NB4 (cell line): ENCODE results near the gene IL16.
A peak's percentile ranks its signal among the peaks of the same experiment; 100 is the strongest.

Experiments
- DNase-seq: peaks from one replicate; pipeline ENCODE4 v3.0.0; 2010; ENCODE audit warnings: low read depth
- H3K4me3 ChIP-seq: one replicate; pipeline ENCODE4 v1.5.1; 2011; ENCODE audit warnings: mild to moderate bottlenecking, low read depth, low read length, moderate library complexity
- CTCF ChIP-seq: IDR thresholded peaks from one replicate; pipeline ENCODE4 v1.5.1; 2012; ENCODE audit warnings: low read depth, low read length
- MYC ChIP-seq: IDR thresholded peaks from 2 replicates; pipeline ENCODE4 v1.6.1; 2011; ENCODE audit warnings: low read depth, low read length
- POLR2A ChIP-seq: IDR thresholded peaks from 2 replicates; pipeline ENCODE4 v1.6.1; 2011; ENCODE audit warnings: mild to moderate bottlenecking; ENCODE audit not compliant: insufficient read length; ENCODE audit errors: extremely low read depth
- TF ChIP-seq, protein P1 (sequence below): IDR thresholded peaks from 2 replicates; pipeline ENCODE4 v1.6.1; 2011; ENCODE audit warnings: low read depth, low read length

IL16 gene

GRCh38 chr15:81170511-81170910 is 26.2 kb upstream of the IL16 start:
- no peak overlapping the region for H3K4me3 ChIP-seq
- no peak for DNase-seq
- TF ChIP-seq, protein P1, sequence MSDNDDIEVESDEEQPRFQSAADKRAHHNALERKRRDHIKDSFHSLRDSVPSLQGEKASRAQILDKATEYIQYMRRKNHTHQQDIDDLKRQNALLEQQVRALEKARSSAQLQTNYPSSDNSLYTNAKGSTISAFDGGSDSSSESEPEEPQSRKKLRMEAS, result no peak
- no peak for TF ChIP-seq CTCF

DNA sequence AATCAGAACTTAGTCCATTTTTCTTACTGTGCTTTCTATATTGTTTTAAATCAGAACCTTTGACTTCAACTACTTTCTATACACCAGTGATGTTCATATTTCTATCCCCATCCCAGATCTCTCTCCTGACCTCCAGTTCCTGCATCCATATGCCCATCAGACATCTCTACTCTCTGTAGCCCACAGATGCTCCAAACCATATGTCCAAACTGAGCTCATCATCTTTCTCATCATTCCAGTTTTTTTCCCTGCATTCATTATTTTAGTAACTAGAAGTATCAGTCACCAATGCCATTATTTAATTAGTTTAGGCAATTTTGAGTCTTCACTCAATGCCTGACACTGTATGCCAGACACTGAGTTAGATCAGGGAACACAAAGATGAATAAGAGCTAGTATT is 25.4 kb upstream of the IL16 start:
- DNase-seq, result no peak
- no peak overlapping the region for H3K4me3 ChIP-seq
- no peak for TF ChIP-seq MYC
- TF ChIP-seq, protein P1, result no peak
- no peak for TF ChIP-seq POLR2A
- TF ChIP-seq CTCF, result no peak

GRCh38 chr15:81174125-81174791 is 22.4 kb upstream of the IL16 start:
- no peak overlapping the region for H3K4me3 ChIP-seq
- no peak for DNase-seq
- TF ChIP-seq CTCF, result no peak

DNA sequence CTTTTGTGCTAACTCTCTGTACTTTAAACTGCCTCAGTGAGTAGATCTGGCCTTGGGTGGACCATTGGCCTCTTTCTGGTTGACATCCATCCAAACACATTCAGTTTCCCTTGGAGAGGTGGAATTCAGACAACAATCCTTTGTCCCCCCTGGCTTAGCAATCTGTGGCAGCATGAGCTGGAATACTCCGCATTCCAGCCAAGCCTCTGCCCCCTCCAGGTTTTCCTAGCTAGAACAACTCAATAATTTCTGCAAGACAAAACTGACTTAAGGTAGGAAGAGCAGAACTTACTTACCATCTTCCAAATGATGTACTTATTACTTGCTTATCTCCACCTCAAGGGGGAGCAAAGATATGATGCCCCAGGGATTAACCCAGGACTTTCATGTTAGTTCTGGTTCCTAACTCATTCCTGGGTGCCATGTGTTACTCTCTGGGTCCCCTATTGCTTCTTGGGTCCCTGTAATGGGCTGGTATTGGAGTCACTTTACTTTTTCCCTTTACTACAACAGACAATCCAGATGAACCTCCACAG is 21.8 kb upstream of the IL16 start:
- TF ChIP-seq CTCF (peak; percentile 16), POLR2A (no peak)
- no peak for DNase-seq
- H3K4me3 ChIP-seq, result no peak overlapping the region

DNA sequence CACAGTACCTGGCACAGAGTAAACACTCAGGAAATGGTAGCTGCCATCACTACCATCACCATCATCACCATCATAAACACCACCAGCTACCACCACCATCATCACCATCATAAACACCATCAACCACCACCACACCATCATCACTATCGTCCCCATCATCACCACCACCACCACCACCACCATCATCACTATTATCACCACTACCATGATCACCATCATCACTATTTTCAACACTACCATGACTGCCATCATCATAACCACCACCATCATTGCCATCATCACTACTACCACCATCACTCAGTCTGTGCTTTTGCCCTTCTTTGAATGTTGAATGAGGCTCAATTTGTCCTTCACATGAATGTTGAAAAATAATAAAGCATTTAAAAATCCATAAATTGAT is 21.2 kb upstream of the IL16 start:
- DNase-seq, result no peak
- H3K4me3 ChIP-seq, result no peak overlapping the region
- no peak for TF ChIP-seq CTCF
- TF ChIP-seq, protein P1, result no peak
- TF ChIP-seq MYC, result no peak
- no peak for TF ChIP-seq POLR2A

DNA sequence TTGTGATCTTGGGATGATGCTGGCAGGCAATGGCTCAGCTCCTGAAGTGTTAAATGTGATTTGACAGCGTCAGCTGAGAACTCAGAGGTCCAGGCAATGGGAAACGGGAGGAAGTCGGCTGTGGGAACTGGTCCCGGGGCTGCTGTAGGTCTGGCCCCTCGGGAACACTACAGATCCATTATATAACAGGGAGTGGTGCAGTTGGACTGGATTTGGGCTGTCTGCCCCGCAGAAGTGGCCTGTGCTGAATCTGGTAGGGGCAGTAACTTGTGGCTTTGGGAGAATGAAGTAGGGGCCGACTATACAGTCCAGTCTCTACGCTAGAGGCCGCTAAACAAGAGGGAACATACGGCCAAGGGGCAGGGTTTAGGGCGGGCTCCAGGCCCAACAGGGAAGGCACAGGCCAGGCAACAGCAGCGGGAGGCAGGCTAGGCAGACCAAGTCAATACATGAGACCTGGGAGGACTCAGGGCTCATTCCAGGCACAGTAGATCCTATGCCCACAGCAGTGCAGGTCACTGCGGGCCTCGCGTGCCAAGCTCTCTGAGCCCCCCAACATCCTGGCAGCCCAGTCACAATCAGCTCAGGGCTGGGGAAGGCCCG is 20.3 kb upstream of the IL16 start:
- TF ChIP-seq, protein P1, result no peak
- TF ChIP-seq MYC, result no peak
- no peak for TF ChIP-seq CTCF
- TF ChIP-seq POLR2A, result no peak
- DNase-seq, result no peak
- no peak overlapping the region for H3K4me3 ChIP-seq
